GM23248 (cell line): ENCODE data around the gene CFAP54.

Source experiments
- EZH2 ChIP-seq: fragments of 200-600 bp; sonication (generic); IDR thresholded peaks from 2 replicates; pipeline ENCODE4 v1.6.1; 2018; ENCODE audit warnings: antibody characterized with exemption, mild to moderate bottlenecking; ENCODE audit not compliant: insufficient read depth, poor library complexity, severe bottlenecking
- EZH2phosphoT487 ChIP-seq: fragments of 200-600 bp; sonication (generic); IDR thresholded peaks from 2 replicates; pipeline ENCODE4 v1.6.1; 2018; ENCODE audit warnings: antibody characterized with exemption, moderate library complexity, mild to moderate bottlenecking, low read depth; ENCODE audit not compliant: insufficient read depth

DNA sequence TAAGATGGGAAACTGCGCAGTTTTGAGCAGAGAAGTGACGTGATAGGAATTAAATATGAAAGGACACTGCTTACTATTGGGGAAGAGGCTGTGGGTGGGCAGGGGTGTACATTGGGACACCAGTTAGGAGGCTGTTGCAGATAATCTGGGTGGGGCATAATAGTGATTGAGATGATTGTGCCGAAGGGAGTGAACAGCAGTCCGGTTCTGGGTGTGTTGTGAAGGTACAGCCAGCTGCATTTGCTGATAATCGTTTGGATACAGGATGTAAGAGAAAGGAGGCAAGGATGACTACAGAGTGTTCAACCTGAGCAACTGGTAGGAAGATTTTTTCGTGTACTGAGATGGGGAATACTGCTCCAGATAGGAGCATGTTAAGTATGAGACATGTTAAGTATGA lies 212.5 kb downstream of the CFAP54 start:
- TF ChIP-seq EZH2 (no peak), EZH2phosphoT487 (no peak)
